HG02610 (cell line): ENCODE measurements around the gene TEAD1.

Source experiments
- ATAC-seq: cut with Tn5 transposase; IDR thresholded peaks from one replicate; pipeline ENCODE4 v1.9.1; 2021; ENCODE audit warnings: mild to moderate bottlenecking, moderate library complexity; ENCODE audit not compliant: unreplicated experiment

The TEAD1 gene

GRCh38 chr11:12761029-12761428, 86.8 kb downstream of the TEAD1 start:
- no peak for ATAC-seq

- ATAC-seq, result no peak
Measured at GRCh38 chr11:12762278-12762677, 88.1 kb downstream of the TEAD1 start.

- no peak for ATAC-seq
Measured at GRCh38 chr11:12762696-12763324, 88.6 kb downstream of the TEAD1 start.

- ATAC-seq, result no peak
Measured at GRCh38 chr11:12764187-12764914, 90.1 kb downstream of the TEAD1 start.

GRCh38 chr11:12765428-12765827, 91.2 kb downstream of the TEAD1 start:
- ATAC-seq, result no peak

GRCh38 chr11:12767027-12767426, 92.8 kb downstream of the TEAD1 start:
- ATAC-seq, result no peak

- ATAC-seq, result no peak
Measured at GRCh38 chr11:12767577-12767976, 93.4 kb downstream of the TEAD1 start.

GRCh38 chr11:12768726-12769673, 94.8 kb downstream of the TEAD1 start:
- peak; percentile 61 for ATAC-seq

GRCh38 chr11:12769834-12770345, 95.7 kb downstream of the TEAD1 start:
- ATAC-seq, result no peak

GRCh38 chr11:12770435-12770834, 96.2 kb downstream of the TEAD1 start:
- no peak for ATAC-seq

GRCh38 chr11:12770966-12771597, 96.9 kb downstream of the TEAD1 start:
- ATAC-seq, result no peak

GRCh38 chr11:12771875-12772274, 97.7 kb downstream of the TEAD1 start:
- ATAC-seq, result no peak

GRCh38 chr11:12772324-12772723, 98.1 kb downstream of the TEAD1 start:
- ATAC-seq, result no peak

GRCh38 chr11:12773591-12773990, 99.4 kb downstream of the TEAD1 start:
- ATAC-seq, result no peak

- ATAC-seq, result no peak
Measured at GRCh38 chr11:12775955-12776354, 101.7 kb downstream of the TEAD1 start.

- ATAC-seq, result no peak
Measured at GRCh38 chr11:12777208-12777874, 103.1 kb downstream of the TEAD1 start.

- ATAC-seq, result no peak
Measured at GRCh38 chr11:12778240-12778905, 104.2 kb downstream of the TEAD1 start.

- ATAC-seq, result no peak
Measured at GRCh38 chr11:12783765-12784164, 109.5 kb downstream of the TEAD1 start.

- ATAC-seq, result no peak
Measured at GRCh38 chr11:12784445-12784844, 110.2 kb downstream of the TEAD1 start.

GRCh38 chr11:12784987-12785386, 110.8 kb downstream of the TEAD1 start:
- no peak for ATAC-seq
